Upper lobe of left lung (tissue), 6 donors: ENCODE data around the gene IQCH. TPM values are rescaled to one million over a fixed set of nuclear protein-coding genes. Genes with fewer than 3 reads are reported as not detected.

Source experiments
- ATAC-seq, 2 donors: fragments of 200-7000 bp; cut with Tn5 transposase; one replicate each; pipeline ENCODE4 v1.9.1; 2022; ENCODE audit warnings: mild to moderate bottlenecking in 2 of 2, moderate library complexity in 2 of 2; ENCODE audit not compliant: low FRiP score in 2 of 2
- DNase-seq, 2 donors: peaks; one replicate each; pipeline ENCODE4 v3.0.0-alpha.2; 2019 to 2020
- H3K27ac ChIP-seq, 4 donors: fragments of 200-600 bp; sonication (generic); one replicate each; pipeline ENCODE4 v1.5.1; 2016 to 2019
- H3K27me3 ChIP-seq, 4 donors: fragments of 200-600 bp; sonication (generic); one replicate each; pipeline ENCODE4 v1.5.1; 2017 to 2019
- H3K36me3 ChIP-seq, 4 donors: fragments of 200-600 bp; sonication (generic); one replicate each; pipeline ENCODE4 v1.5.1; 2016 to 2019
- H3K4me1 ChIP-seq, 4 donors: fragments of 200-600 bp; sonication (generic); one replicate each; pipeline ENCODE4 v1.5.1; 2018 to 2019
- H3K4me3 ChIP-seq, 4 donors: fragments of 200-600 bp; sonication (generic); one replicate each; pipeline ENCODE4 v1.5.1; 2017 to 2019; ENCODE audit warnings: mild to moderate bottlenecking in 2 of 4, moderate library complexity in 1 of 4
- H3K9me3 ChIP-seq, 4 donors: fragments of 200-600 bp; sonication (generic); one replicate each; pipeline ENCODE4 v1.5.1; 2018 to 2019
- CTCF ChIP-seq, 6 experiments: fragments of 450-650 bp in 4 of 6; fragments of 200-600 bp in 2 of 6; sonication (generic) in 2 of 6; IDR thresholded peaks; one replicate each; pipeline ENCODE4 v1.5.1; 2016 to 2019; ENCODE audit warnings: antibody characterized with exemption in 6 of 6
- EP300 ChIP-seq, 4 donors: sonication (generic); formaldehyde crosslinking; IDR thresholded peaks; one replicate each; pipeline ENCODE4 v1.5.1; 2017; ENCODE audit warnings: antibody characterized with exemption in 4 of 4, control low read depth in 2 of 4
- POLR2A ChIP-seq, 4 donors: fragments of 450-650 bp; IDR thresholded peaks; one replicate each; pipeline ENCODE4 v1.5.1; 2016 to 2017; ENCODE audit warnings: antibody characterized with exemption in 4 of 4, mild to moderate bottlenecking in 2 of 4
- POLR2AphosphoS5 ChIP-seq, 2 donors: sonication (generic); formaldehyde crosslinking; IDR thresholded peaks; one replicate each; pipeline ENCODE4 v1.5.1; 2017; ENCODE audit warnings: antibody characterized with exemption in 2 of 2
- WGBS, 2 donors: methylation state at CpG; one replicate each; pipeline ENCODE4 v1.1.5; 2017 to 2018; 5-methylcytosine and 5-hydroxymethylcytosine counted together
- total RNA-seq, 6 donors: library from RNA; depleted of rRNA in 4 of 6; stranded (reverse); fragments of >200 nt in 4 of 6; gene quantifications; one replicate each; pipeline versions ENCODE4 v1.1.0 to v1.2.1, GENCODE V29; 2016 to 2021
- donor health status: DM: no; HTN: no; CAD: no; lungs with moderate emphysema.
- donor health status: DM: no; HTN: yes; CAD: no; lungs with severe emphysema.

The IQCH gene
- total RNA-seq, 6 donors from 2014 or later, result 1.0 to 18.0 (median 2.7) TPM

GRCh38 chr15:67512933-67513714, 258.5 kb downstream of the IQCH start:
- Histone ChIP-seq H3K9me3 (no peaks in the 10 kb centered on the region), H3K4me1 (no peaks in the 10 kb centered on the region), H3K27ac (no peak overlapping the region), H3K36me3 (peaks cover 0 to 30% (median 9%) of the 10 kb centered on the region in 4 donors), H3K27me3 (no peaks in the 10 kb centered on the region), H3K4me3 (no peak overlapping the region)
- 80 to 84% methylated on average over 9 of the region's 9 CpGs for WGBS, 2 donors
- TF ChIP-seq POLR2A (IDR thresholded peaks at IDR 0.05), result no peak
- TF ChIP-seq CTCF (IDR thresholded peaks at IDR 0.05), result no peak
- TF ChIP-seq POLR2AphosphoS5 (IDR thresholded peaks at IDR 0.05), result no peak
- no peak for TF ChIP-seq EP300 (IDR thresholded peaks at IDR 0.05)
- DNase-seq (no peak), ATAC-seq (no peak)

GRCh38 chr15:67515090-67515489, 260.5 kb downstream of the IQCH start:
- WGBS, 2 donors, result 95 to 97% methylated on average over 3 of the region's 3 CpGs
- Histone ChIP-seq H3K27me3 (no peaks in the 10 kb centered on the region), H3K4me3 (no peak overlapping the region), H3K4me1 (peaks cover 0 to 2% (median 0%) of the 10 kb centered on the region in 4 donors), H3K27ac (no peak overlapping the region), H3K9me3 (no peaks in the 10 kb centered on the region), H3K36me3 (peaks cover 0 to 30% (median 9%) of the 10 kb centered on the region in 4 donors)
- TF ChIP-seq POLR2AphosphoS5 (IDR thresholded peaks at IDR 0.05) (no peak), EP300 (IDR thresholded peaks at IDR 0.05) (no peak), CTCF (IDR thresholded peaks at IDR 0.05) (no peak), POLR2A (IDR thresholded peaks at IDR 0.05) (no peak)
- no peak for DNase-seq
- no peak for ATAC-seq

GRCh38 chr15:67515557-67515956, 261.0 kb downstream of the IQCH start:
- no peaks in the 10 kb centered on the region for H3K27me3 ChIP-seq
- ATAC-seq (no peak), DNase-seq (no peak)
- H3K36me3 ChIP-seq, result peaks cover 0 to 30% (median 9%) of the 10 kb centered on the region in 4 donors
- 96 to 97% methylated on average over 2 of the region's 2 CpGs for WGBS, 2 donors
- no peak overlapping the region for H3K4me3 ChIP-seq
- H3K9me3 ChIP-seq, result no peaks in the 10 kb centered on the region
- H3K27ac ChIP-seq, result no peak overlapping the region
- TF ChIP-seq POLR2AphosphoS5 (IDR thresholded peaks at IDR 0.05) (no peak), POLR2A (IDR thresholded peaks at IDR 0.05) (no peak), CTCF (IDR thresholded peaks at IDR 0.05) (no peak), EP300 (IDR thresholded peaks at IDR 0.05) (no peak)
- peaks cover 0 to 7% (median 0%) of the 10 kb centered on the region in 4 donors for H3K4me1 ChIP-seq

- Histone ChIP-seq H3K27ac (peak overlapping the region; percentile 91 to 97 (median 94)), H3K27me3 (no peaks in the 10 kb centered on the region), H3K4me1 (peaks cover 9 to 28% (median 12%) of the 10 kb centered on the region in 4 donors), H3K9me3 (no peaks in the 10 kb centered on the region), H3K4me3 (peak overlapping the region; percentile 50 to 89 (median 78)), H3K36me3 (no peaks in the 10 kb centered on the region)
- 13 to 21% methylated on average over 15 to 24 of the region's 24 CpGs for WGBS, 2 donors
- TF ChIP-seq CTCF (IDR thresholded peaks at IDR 0.05) (no peak), POLR2AphosphoS5 (IDR thresholded peaks at IDR 0.05) (peak in 1 of 2 donors; percentile 36)
- ATAC-seq (peak; percentile 15 to 60), DNase-seq (no peak)
Observed at GRCh38 chr15:67520321-67521028, 265.9 kb downstream of the IQCH start.
